C4-2B (cell line): ENCODE measurements around the gene RASGRP3.

Source experiments
- H3K27ac ChIP-seq: fragments of 450-650 bp; 2 replicates; pipeline ENCODE4 v1.5.1; 2017
- CTCF ChIP-seq: fragments of 450-650 bp; conservative IDR thresholded peaks from 2 replicates; pipeline ENCODE4 v1.5.1; 2017; ENCODE audit warnings: mild to moderate bottlenecking
- ZFX ChIP-seq: fragments of 450-650 bp; IDR thresholded peaks from 2 replicates; pipeline ENCODE4 v1.6.1; 2017

RASGRP3 gene

GRCh38 chr2:33607905-33608304 is 131.5 kb downstream of the RASGRP3 start:
- no peak for TF ChIP-seq CTCF
- no peak for TF ChIP-seq ZFX
- H3K27ac ChIP-seq, result no peak overlapping the region

GRCh38 chr2:33614190-33614589 is 137.7 kb downstream of the RASGRP3 start:
- no peak overlapping the region for H3K27ac ChIP-seq
- no peak for TF ChIP-seq CTCF
- no peak for TF ChIP-seq ZFX
